HG02973 (cell line): ENCODE data around the gene GPS2.

Source experiments
- ATAC-seq: cut with Tn5 transposase; IDR thresholded peaks from one replicate; pipeline ENCODE4 v1.9.1; 2021; ENCODE audit warnings: moderate library complexity; ENCODE audit not compliant: unreplicated experiment

Gene GPS2, protein sequence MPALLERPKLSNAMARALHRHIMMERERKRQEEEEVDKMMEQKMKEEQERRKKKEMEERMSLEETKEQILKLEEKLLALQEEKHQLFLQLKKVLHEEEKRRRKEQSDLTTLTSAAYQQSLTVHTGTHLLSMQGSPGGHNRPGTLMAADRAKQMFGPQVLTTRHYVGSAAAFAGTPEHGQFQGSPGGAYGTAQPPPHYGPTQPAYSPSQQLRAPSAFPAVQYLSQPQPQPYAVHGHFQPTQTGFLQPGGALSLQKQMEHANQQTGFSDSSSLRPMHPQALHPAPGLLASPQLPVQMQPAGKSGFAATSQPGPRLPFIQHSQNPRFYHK

GRCh38 chr17:7314719-7315569, at the start of gene GPS2:
Gene GPS2 (minus strand): TSS chr17:7315360. CDS start chr17:7315052, 308 bp downstream.
- peak; percentile 53 for ATAC-seq

- no peak for ATAC-seq
Measured at GRCh38 chr17:7363311-7363710, 48.2 kb upstream of the GPS2 start.

- ATAC-seq: no peak
Measured at GRCh38 chr17:7361906-7362305, 46.7 kb upstream of the GPS2 start.

DNA sequence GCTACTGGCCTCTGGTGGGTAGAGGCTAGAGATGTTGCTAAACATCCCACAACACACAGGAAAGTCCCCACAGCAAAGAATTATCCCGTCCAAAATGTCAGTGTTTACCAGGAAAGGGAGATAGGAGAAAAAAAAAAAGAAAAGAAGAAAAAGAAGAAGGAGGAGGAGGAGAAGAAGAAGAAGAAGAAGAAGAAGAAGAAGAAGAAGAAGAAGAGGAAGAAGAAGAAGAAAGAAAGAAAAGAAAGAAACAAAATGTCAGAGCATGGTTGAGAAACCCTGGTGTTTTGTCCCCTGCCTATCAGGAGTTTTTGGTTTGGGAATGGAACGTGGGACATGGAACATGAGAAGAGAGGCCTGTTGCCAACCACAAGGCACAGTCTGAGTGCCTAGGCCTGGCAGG, 42.2 kb upstream of the GPS2 start:
- no peak for ATAC-seq

- no peak for ATAC-seq
Measured at GRCh38 chr17:7356756-7357155, 41.6 kb upstream of the GPS2 start.

DNA sequence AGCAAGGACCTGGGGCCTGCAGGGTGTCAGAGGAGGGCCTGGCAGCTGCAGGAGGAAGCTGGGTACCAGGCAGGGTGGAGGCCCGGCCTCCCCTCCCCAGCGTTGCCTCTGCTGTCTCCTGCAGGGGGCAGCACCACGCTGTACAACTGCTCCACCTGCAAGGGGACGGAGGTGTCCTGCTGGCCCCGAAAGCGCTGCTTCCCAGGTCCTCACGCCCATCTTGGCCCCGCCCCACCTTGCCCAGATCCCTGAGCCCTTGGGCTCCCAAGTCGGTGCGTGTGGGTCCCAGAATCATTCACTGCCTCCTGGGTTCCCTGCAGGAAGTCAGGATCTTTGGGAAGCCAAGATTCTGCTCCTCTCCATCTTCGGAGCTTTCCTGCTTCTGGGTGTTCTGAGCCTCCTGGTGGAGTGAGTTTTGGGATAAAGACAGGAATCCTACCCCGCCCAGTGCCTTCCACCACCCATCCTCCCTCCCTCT, 41.0 kb upstream of the GPS2 start:
- no peak for ATAC-seq

DNA sequence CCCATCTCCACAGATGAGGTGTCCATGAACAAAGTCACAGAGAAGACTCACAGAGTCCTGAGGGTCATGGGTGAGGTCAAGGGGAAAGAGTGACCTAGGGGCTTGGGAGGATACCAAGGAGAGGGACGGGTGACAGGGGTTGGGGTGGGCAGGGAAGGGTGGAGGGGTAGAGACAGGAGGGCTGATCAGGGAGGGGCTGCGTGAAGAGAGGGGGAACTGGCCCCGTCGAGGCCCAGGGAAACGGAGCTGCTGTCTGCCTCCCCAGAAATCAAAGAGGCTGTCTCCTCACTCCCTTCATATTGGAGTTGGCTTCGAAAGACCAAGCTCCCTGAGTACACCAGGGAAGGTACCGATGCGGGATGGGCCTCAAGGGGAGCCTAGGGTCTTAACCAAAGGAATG, 40.4 kb upstream of the GPS2 start:
- ATAC-seq: no peak

GRCh38 chr17:7355053-7355452, 39.9 kb upstream of the GPS2 start, which contains the start of gene TMEM95:
Gene TMEM95 (plus strand): TSS chr17:7355156. CDS start chr17:7355205, 49 bp downstream.
- ATAC-seq: no peak

GRCh38 chr17:7354262-7354843, 39.2 kb upstream of the GPS2 start:
- no peak for ATAC-seq

GRCh38 chr17:7352910-7353635, 37.9 kb upstream of the GPS2 start:
- ATAC-seq: no peak

DNA sequence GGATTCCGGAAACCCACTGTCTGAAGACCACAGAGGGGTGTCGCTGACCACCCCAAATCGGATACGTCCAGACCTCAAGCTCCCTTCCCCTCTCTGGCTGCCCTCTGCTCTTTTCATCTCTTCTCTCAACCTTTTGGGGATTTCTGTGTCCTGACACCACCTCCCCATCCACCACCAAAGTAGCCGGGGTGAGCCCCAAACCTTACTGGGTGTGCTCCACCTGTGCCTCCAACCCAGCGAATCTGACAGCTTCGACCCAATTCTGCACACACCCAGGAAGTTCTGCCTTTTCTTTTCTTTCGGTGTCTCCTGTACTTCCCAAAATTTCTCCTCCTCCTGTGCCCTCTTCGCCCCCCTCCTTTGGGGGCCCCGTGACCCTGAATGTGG, 37.3 kb upstream of the GPS2 start:
- ATAC-seq: no peak

DNA sequence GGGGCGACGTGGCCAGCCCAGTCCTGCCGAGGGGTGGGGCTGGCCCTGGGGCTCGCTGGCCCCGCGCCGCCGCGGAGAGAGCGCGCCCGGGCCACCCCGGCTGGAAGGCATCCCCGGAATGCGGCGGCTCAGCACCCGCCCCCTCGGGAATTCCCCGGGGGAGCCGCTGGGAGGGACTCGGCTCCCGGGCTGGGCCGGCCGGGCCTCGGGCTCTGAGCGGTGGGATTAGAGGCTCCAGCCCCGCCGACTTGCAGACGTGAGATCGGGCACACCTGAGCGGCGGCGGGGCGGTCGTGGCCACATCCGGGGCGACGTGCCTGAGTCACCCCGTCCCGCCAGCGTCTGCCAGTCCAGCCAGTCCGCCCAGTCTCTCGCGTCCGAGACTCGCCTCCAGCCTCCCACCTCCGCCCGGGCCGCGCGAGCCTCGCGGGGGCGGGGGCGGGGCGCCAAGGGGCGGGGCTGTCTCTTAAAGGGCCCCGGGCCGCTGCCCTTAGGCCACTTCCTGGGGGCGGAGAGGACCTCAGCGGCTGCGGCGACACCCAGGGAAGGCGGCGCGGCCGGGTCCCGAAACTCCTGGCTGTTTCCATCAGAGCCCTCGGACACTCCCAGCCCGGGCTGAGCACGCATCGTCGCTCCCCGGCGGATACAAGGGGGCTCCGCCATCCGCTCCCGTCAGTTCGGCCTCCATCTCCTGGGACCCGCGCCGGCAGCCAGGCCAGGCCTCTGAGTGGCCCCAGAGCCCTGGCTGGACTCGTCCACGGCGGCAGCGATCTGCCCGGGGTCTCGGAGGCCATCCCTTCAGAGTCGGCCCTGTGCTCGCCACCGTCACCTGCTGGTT, 36.7 kb upstream of the GPS2 start, which contains the start of gene KCTD11:
TSS of gene KCTD11 (plus strand) at position 498 of the 838 bp plus-strand sequence.
- peak; percentile 44 for ATAC-seq

GRCh38 chr17:7348478-7349242, 33.5 kb upstream of the GPS2 start:
- no peak for ATAC-seq

GRCh38 chr17:7347630-7348477, 32.7 kb upstream of the GPS2 start:
- no peak for ATAC-seq

- ATAC-seq: no peak
Measured at GRCh38 chr17:7346761-7347614, 31.8 kb upstream of the GPS2 start.

GRCh38 chr17:7343250-7343649, 28.1 kb upstream of the GPS2 start:
- ATAC-seq: no peak

GRCh38 chr17:7341842-7342241, 26.7 kb upstream of the GPS2 start:
- no peak for ATAC-seq
